ENCODE data around the gene SNN. TPM values are rescaled to one million over a fixed set of nuclear protein-coding genes. Genes with fewer than 3 reads are reported as not detected.
A peak's percentile ranks its signal among the peaks of the same experiment; 100 is the strongest.

Gene SNN
- total and polyA plus RNA-seq, 2 experiments from 2014 or later: 5.4 to 5.9 TPM

- peak; percentile 56 for DNase-seq
- peak overlapping the region; percentile 35 for H3K27ac ChIP-seq
Observed at GRCh38 chr16:11621920-11622651, 46.2 kb upstream of the SNN start.

GRCh38 chr16:11624205-11624604 is 44.0 kb upstream of the SNN start:
- TF ChIP-seq EZH2phosphoT487 (IDR thresholded peaks at IDR 0.05; ENCODE audit: insufficient read depth, low read depth): no peak
- TF ChIP-seq EZH2 (IDR thresholded peaks at IDR 0.05; ENCODE audit: insufficient read depth, poor library complexity, severe bottlenecking): no peak
- 96 to 99% methylated on average over 4 of the region's 4 CpGs for WGBS, 2 experiments (ENCODE audit: low coverage in 1 of 2, low lambda C conversion rate in 2 of 2, missing lambda C conversion rate in 2 of 2)
- H3K4me3 ChIP-seq: no peak overlapping the region
- H3K79me2 ChIP-seq (ENCODE audit: insufficient read depth): no peaks in the 10 kb centered on the region
- no peaks in the 10 kb centered on the region for H3K9me2 ChIP-seq (ENCODE audit: insufficient read depth)
- H3K4me2 ChIP-seq (ENCODE audit: unreplicated experiment): no peak overlapping the region
- peaks cover 55% of the 10 kb centered on the region for H3K4me1 ChIP-seq (ENCODE audit: insufficient read depth)
- H3K27me3 ChIP-seq (replicated peaks; ENCODE audit: insufficient read depth): no peaks in the 10 kb centered on the region
- H3K27ac ChIP-seq: no peak overlapping the region
- peaks cover 22% of the 10 kb centered on the region for H3F3A ChIP-seq (ENCODE audit: insufficient read depth)
- H4K20me1 ChIP-seq (ENCODE audit: insufficient read depth): no peaks in the 10 kb centered on the region
- H3K9ac ChIP-seq: no peak overlapping the region
- H2AFZ ChIP-seq: no peak overlapping the region
- in situ Hi-C loops (cut with MboI): no loop called here
- DNase-seq: no peak
- no peaks in the 10 kb centered on the region for H3K36me3 ChIP-seq (ENCODE audit: low read depth)
- no peaks in the 10 kb centered on the region for H3K9me3 ChIP-seq (ENCODE audit: low read depth)

More at GRCh38 chr16:11621920-11622651, 46.2 kb upstream of the SNN start:
- Histone ChIP-seq H3K4me1 (ENCODE audit: insufficient read depth) (peaks cover 37% of the 10 kb centered on the region), H3K9me3 (ENCODE audit: low read depth) (no peaks in the 10 kb centered on the region), H3K27me3 (replicated peaks; ENCODE audit: insufficient read depth) (no peaks in the 10 kb centered on the region), H3K9ac (peak overlapping the region; percentile 81), H2AFZ (peak overlapping the region; percentile 96), H3K4me3 (peak overlapping the region; percentile 61), H3K4me2 (ENCODE audit: unreplicated experiment) (peak overlapping the region; percentile 78), H3K36me3 (ENCODE audit: low read depth) (no peaks in the 10 kb centered on the region), H3K79me2 (ENCODE audit: insufficient read depth) (no peaks in the 10 kb centered on the region), H4K20me1 (ENCODE audit: insufficient read depth) (no peaks in the 10 kb centered on the region), H3K9me2 (ENCODE audit: insufficient read depth) (no peaks in the 10 kb centered on the region), H3F3A (ENCODE audit: insufficient read depth) (peaks cover 9% of the 10 kb centered on the region)
- 8 to 9% methylated on average over 18 to 19 of the region's 19 CpGs for WGBS, 2 experiments (ENCODE audit: low coverage in 1 of 2, low lambda C conversion rate in 2 of 2, missing lambda C conversion rate in 2 of 2)
- in situ Hi-C loops (cut with MboI): no loop called here
- TF ChIP-seq EZH2phosphoT487 (IDR thresholded peaks at IDR 0.05; ENCODE audit: insufficient read depth, low read depth): no peak
- TF ChIP-seq EZH2 (IDR thresholded peaks at IDR 0.05; ENCODE audit: insufficient read depth, poor library complexity, severe bottlenecking): no peak

- Histone ChIP-seq H3K79me2 (ENCODE audit: insufficient read depth) (no peaks in the 10 kb centered on the region), H2AFZ (0 out of 2 replicates have a peak overlapping the region, but pooled peaks have one; percentile 32), H3K36me3 (ENCODE audit: low read depth) (no peaks in the 10 kb centered on the region), H4K20me1 (ENCODE audit: insufficient read depth) (no peaks in the 10 kb centered on the region), H3K9ac (peak overlapping the region; percentile 23; the same call in 1 of the 2 replicates), H3K4me3 (no peak overlapping the region), H3K4me2 (ENCODE audit: unreplicated experiment) (peak overlapping the region; percentile 3), H3F3A (ENCODE audit: insufficient read depth) (peaks cover 22% of the 10 kb centered on the region), H3K4me1 (ENCODE audit: insufficient read depth) (peaks cover 55% of the 10 kb centered on the region), H3K27ac (0 out of 2 replicates have a peak overlapping the region, but pooled peaks have one; percentile 7), H3K9me3 (ENCODE audit: low read depth) (no peaks in the 10 kb centered on the region), H3K27me3 (replicated peaks; ENCODE audit: insufficient read depth) (no peaks in the 10 kb centered on the region), H3K9me2 (ENCODE audit: insufficient read depth) (no peaks in the 10 kb centered on the region)
- peak; percentile 58 for DNase-seq
- in situ Hi-C loops (cut with MboI): no loop called here
- 66 to 69% methylated on average over 15 to 16 of the region's 16 CpGs for WGBS, 2 experiments (ENCODE audit: low coverage in 1 of 2, low lambda C conversion rate in 2 of 2, missing lambda C conversion rate in 2 of 2)
- TF ChIP-seq EZH2 (IDR thresholded peaks at IDR 0.05; ENCODE audit: insufficient read depth, poor library complexity, severe bottlenecking) (no peak), EZH2phosphoT487 (IDR thresholded peaks at IDR 0.05; ENCODE audit: insufficient read depth, low read depth) (no peak)
Observed at GRCh38 chr16:11624636-11625607, 43.3 kb upstream of the SNN start.

GRCh38 chr16:11625769-11626168 is 42.5 kb upstream of the SNN start:
- TF ChIP-seq EZH2 (IDR thresholded peaks at IDR 0.05; ENCODE audit: insufficient read depth, poor library complexity, severe bottlenecking) (no peak), EZH2phosphoT487 (IDR thresholded peaks at IDR 0.05; ENCODE audit: insufficient read depth, low read depth) (no peak)
- 96 to 97% methylated on average over 4 of the region's 4 CpGs for WGBS, 2 experiments (ENCODE audit: low coverage in 1 of 2, low lambda C conversion rate in 2 of 2, missing lambda C conversion rate in 2 of 2)
- in situ Hi-C loops (cut with MboI): no loop called here
- no peak overlapping the region for H3K9ac ChIP-seq
- H3K4me1 ChIP-seq (ENCODE audit: insufficient read depth): peaks cover 55% of the 10 kb centered on the region
- no peak overlapping the region for H2AFZ ChIP-seq
- DNase-seq: no peak
- no peak overlapping the region for H3K4me3 ChIP-seq
- no peak overlapping the region for H3K27ac ChIP-seq
- no peaks in the 10 kb centered on the region for H3K36me3 ChIP-seq (ENCODE audit: low read depth)
- H3K9me3 ChIP-seq (ENCODE audit: low read depth): no peaks in the 10 kb centered on the region
- H3F3A ChIP-seq (ENCODE audit: insufficient read depth): peaks cover 22% of the 10 kb centered on the region
- H3K9me2 ChIP-seq (ENCODE audit: insufficient read depth): no peaks in the 10 kb centered on the region
- no peaks in the 10 kb centered on the region for H3K79me2 ChIP-seq (ENCODE audit: insufficient read depth)
- no peaks in the 10 kb centered on the region for H3K27me3 ChIP-seq (replicated peaks; ENCODE audit: insufficient read depth)
- H3K4me2 ChIP-seq (ENCODE audit: unreplicated experiment): no peak overlapping the region
- no peaks in the 10 kb centered on the region for H4K20me1 ChIP-seq (ENCODE audit: insufficient read depth)

All from GM23248 (cell line).